OCI-LY7 (cell line): ENCODE data around the gene RAPGEF2. TPM values are rescaled to one million over a fixed set of nuclear protein-coding genes. Genes with fewer than 3 reads are reported as not detected.

Experiments
- BruUV-seq: library from RNA; stranded (reverse); fragments of 400-500 nt; replicated peaks from 2 replicates; lab custom pipeline; 2021; lab: Mats Ljungman, UMichigan
- CTCF ChIA-PET: fragments of 300-600 bp; sonication (Branson Sonifier 250); formaldehyde crosslinking; loops from one replicate; lab custom pipeline; 2022; ENCODE audit warnings: antibody characterized with exemption; ENCODE audit not compliant: unreplicated experiment; lab: Charles Lee
- POLR2A ChIA-PET: fragments of 300-600 bp; sonication (Branson Sonifier 250); formaldehyde crosslinking; loops from one replicate; lab custom pipeline; 2022; ENCODE audit warnings: antibody characterized with exemption; lab: Charles Lee
- DNase-seq: peaks from one replicate; pipeline ENCODE4 v3.0.0-alpha.2; 2015; ENCODE audit warnings: low spot score
- H2AFZ ChIP-seq: fragments of 200-600 bp; sonication (generic), shearing (Covaris generic); 2 replicates; pipeline ENCODE4 v1.6.1; 2014; ENCODE audit warnings: mild to moderate bottlenecking, antibody characterized with exemption, low read length, moderate library complexity
- H3K27ac ChIP-seq: fragments of 200-600 bp; sonication (generic); 2 replicates; pipeline ENCODE4 v1.5.1; 2014; ENCODE audit warnings: mixed run types, low read depth, mild to moderate bottlenecking, moderate library complexity, low read length, inconsistent platforms; ENCODE audit not compliant: poor library complexity, severe bottlenecking
- H3K36me3 ChIP-seq: fragments of 200-600 bp; sonication (generic); 2 replicates; pipeline ENCODE4 v1.6.1; 2014; ENCODE audit warnings: mild to moderate bottlenecking, antibody characterized with exemption, low read length, moderate library complexity, mixed read lengths; ENCODE audit not compliant: insufficient read depth
- H3K4me1 ChIP-seq: fragments of 200-600 bp; sonication (generic); 2 replicates; pipeline ENCODE4 v1.5.1; 2014; ENCODE audit warnings: mild to moderate bottlenecking, low read length; ENCODE audit not compliant: insufficient read depth, poor library complexity, severe bottlenecking
- H3K4me2 ChIP-seq: fragments of 200-600 bp; sonication (generic); 2 replicates; pipeline ENCODE4 v1.6.1; 2014; ENCODE audit warnings: mild to moderate bottlenecking, low read length
- H3K4me3 ChIP-seq: fragments of 200-600 bp; sonication (generic); 2 replicates; pipeline ENCODE4 v1.5.1; 2014; ENCODE audit warnings: mild to moderate bottlenecking, low read depth, low read length; ENCODE audit not compliant: poor library complexity, severe bottlenecking
- H3K79me2 ChIP-seq: fragments of 200-600 bp; sonication (generic); 2 replicates; pipeline ENCODE4 v1.6.1; 2016; ENCODE audit warnings: low read depth, mild to moderate bottlenecking, low read length, moderate library complexity, mixed read lengths; ENCODE audit not compliant: insufficient read depth
- H3K9me2 ChIP-seq: fragments of 200-600 bp; sonication (generic); 2 replicates; pipeline ENCODE4 v1.6.1; 2016; ENCODE audit warnings: mild to moderate bottlenecking, low read length, mixed read lengths; ENCODE audit not compliant: insufficient read depth
- H3K9me3 ChIP-seq: fragments of 200-600 bp; sonication (generic); 2 replicates; pipeline ENCODE4 v1.6.1; 2014; ENCODE audit warnings: mild to moderate bottlenecking, mixed run types, low read length, mixed read lengths
- H4K20me1 ChIP-seq: fragments of 200-600 bp; sonication (generic); 2 replicates; pipeline ENCODE4 v1.6.1; 2014; ENCODE audit warnings: mild to moderate bottlenecking, antibody characterized with exemption, low read length, moderate library complexity, mixed read lengths; ENCODE audit not compliant: insufficient read depth
- CTCF ChIP-seq: fragments of 200-600 bp; sonication (generic); conservative IDR thresholded peaks from 2 replicates; pipeline ENCODE4 v1.5.1; 2014; ENCODE audit warnings: mild to moderate bottlenecking, antibody characterized with exemption, low read length, moderate library complexity, mixed read lengths
- EZH2phosphoT487 ChIP-seq: fragments of 200-600 bp; sonication (generic); IDR thresholded peaks from 2 replicates; pipeline ENCODE4 v1.6.1; 2018; ENCODE audit warnings: low read depth, borderline replicate concordance, mild to moderate bottlenecking, mixed run types, antibody characterized with exemption, low read length, moderate library complexity, mixed read lengths
- intact Hi-C: fragments of 100-400 bp; cut with micrococcal nuclease; formaldehyde crosslinking; loops from one replicate; pipeline ENCODE4 v1.10.0; 2022; ENCODE audit not compliant: unreplicated experiment
- total RNA-seq, 2 experiments: library from RNA; depleted of rRNA in 1 of 2; stranded (reverse); fragments of >200 nt in 1 of 2; shearing (Covaris generic) in 1 of 2; gene quantifications; 2 replicates each; pipeline ENCODE4 v1.2.3, GENCODE V29; 2014 to 2022

RAPGEF2 gene
- total RNA-seq, 2 experiments from 2014 or later = 4.6 to 6.5 TPM

DNA sequence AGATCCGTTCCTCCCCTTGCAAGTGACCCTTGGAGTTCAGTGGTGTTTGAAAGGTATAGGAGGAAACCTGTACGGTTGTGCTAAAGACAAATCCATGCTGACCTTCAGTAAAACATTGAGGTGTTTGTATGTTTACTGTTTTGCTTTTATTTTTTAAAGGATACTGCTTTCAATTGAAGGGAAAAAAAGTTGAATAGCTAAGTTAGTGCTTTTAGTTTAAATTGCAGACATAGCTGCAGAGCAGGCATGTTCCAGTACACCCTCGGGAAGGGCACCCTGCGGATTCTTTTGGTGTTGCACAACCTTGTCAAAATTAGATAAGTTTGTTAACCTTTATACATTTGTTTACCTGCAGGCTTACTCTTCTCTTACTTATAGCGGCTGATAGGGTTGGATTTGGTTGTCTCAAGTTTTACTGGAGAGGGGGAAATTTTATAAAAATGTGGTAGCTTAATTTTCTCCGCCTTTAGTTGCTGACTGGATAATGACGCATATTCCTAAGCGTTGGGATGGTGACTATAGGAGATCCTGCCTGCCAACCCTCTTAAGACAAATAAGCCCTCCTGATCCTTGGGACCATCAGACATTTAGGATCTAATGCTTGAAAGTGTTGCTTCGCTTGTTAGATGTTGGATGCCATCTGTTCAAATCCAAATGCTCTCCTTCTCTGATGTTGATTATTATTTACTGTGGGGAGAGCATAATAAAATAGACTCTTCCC, 2.0 kb downstream of the RAPGEF2 start:
- ChIA-PET CTCF (no interaction called here), POLR2A (interaction anchor here (0.5 to 0.6 kb wide), 2 partner anchors 81 to 681 kb away, joined by 3 to 4 read pairs; no protein-coding TSS in a partner anchor)
- TF ChIP-seq CTCF (no peak), EZH2phosphoT487 (no peak)
- DNase-seq = peak; percentile 13
- intact Hi-C loops = loop anchor here (5.0 kb wide), 2 partner anchors 72 to 433 kb away; partner anchors contain the start of genes C4orf46 and ETFDH
- Histone ChIP-seq H3K79me2 (no peaks in the 10 kb centered on the region), H3K36me3 (no peaks in the 10 kb centered on the region), H2AFZ (0 out of 2 replicates have a peak overlapping the region, but pooled peaks have one; percentile 9), H3K4me3 (peak overlapping the region; percentile 83), H3K27ac (no peak overlapping the region), H3K9me2 (no peaks in the 10 kb centered on the region), H3K9me3 (no peaks in the 10 kb centered on the region), H4K20me1 (peaks cover 22% of the 10 kb centered on the region), H3K4me1 (peaks cover 21% of the 10 kb centered on the region), H3K4me2 (peak overlapping the region; percentile 55)
- no TSS peak for BruUV-seq

DNA sequence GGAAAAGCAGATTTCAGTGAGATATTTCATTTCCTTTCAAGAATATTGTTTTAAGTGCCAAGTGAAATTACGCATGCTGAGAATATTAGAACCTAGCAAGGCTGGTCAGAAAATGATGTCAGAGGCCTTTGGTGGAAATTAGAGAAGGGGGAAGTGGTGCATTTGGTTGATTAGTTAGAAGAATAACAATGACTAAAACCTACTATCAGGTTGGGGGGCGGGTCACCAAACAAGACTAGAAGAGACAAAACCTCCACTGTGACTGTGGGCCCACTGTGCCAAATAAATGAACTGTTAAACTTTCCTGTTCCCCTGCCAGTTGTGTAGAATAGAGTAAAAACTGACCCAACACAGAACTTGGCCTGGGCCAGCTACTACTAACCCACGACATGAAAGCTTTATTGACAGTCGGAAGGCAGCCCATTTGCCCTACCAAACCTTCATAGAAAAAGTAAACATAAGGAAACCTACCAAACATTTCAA, 2.9 kb downstream of the RAPGEF2 start:
- intact Hi-C loops = no loop called here
- Histone ChIP-seq H3K27ac (no peak overlapping the region), H2AFZ (no peak overlapping the region), H3K4me2 (no peak overlapping the region), H4K20me1 (peaks cover 22% of the 10 kb centered on the region), H3K36me3 (no peaks in the 10 kb centered on the region), H3K79me2 (no peaks in the 10 kb centered on the region), H3K4me1 (peaks cover 21% of the 10 kb centered on the region), H3K9me2 (no peaks in the 10 kb centered on the region), H3K4me3 (no peak overlapping the region), H3K9me3 (no peaks in the 10 kb centered on the region)
- POLR2A ChIA-PET = no interaction called here
- TF ChIP-seq CTCF (no peak), EZH2phosphoT487 (no peak)
- CTCF ChIA-PET = no interaction called here
- BruUV-seq = no TSS peak
- no peak for DNase-seq

DNA sequence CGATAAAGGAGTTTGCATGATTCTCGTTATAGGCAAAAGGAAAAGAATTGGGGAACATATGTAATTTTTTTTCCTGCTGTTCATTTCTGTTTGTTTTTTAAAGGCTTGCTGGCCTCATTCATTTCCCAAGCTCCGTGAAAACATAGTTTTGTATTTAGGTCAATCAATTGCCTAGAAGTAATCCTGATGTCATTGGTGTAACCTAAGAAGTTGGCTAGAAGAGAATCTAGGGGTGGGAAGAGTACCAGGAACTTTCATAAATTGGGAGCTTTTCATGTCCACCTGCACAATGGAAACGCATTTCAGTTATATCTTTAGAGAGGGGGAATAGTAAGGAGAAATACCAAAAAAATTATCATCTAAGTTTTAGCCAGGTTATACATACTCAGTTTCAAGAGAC, 3.8 kb downstream of the RAPGEF2 start:
- H3K27ac ChIP-seq = no peak overlapping the region
- peaks cover 14% of the 10 kb centered on the region for H3K4me1 ChIP-seq
- no peaks in the 10 kb centered on the region for H3K9me2 ChIP-seq
- peaks cover 22% of the 10 kb centered on the region for H4K20me1 ChIP-seq
- TF ChIP-seq EZH2phosphoT487 (no peak), CTCF (no peak)
- no peak overlapping the region for H3K4me2 ChIP-seq
- H3K36me3 ChIP-seq = no peaks in the 10 kb centered on the region
- intact Hi-C loops = no loop called here
- no peak overlapping the region for H2AFZ ChIP-seq
- no peak for DNase-seq
- H3K4me3 ChIP-seq = no peak overlapping the region
- TSS peak; percentile 44 for BruUV-seq
- ChIA-PET CTCF (no interaction called here), POLR2A (interaction anchor here (0.6 to 1.5 kb wide), 2 partner anchors 14 to 29 kb away, joined by 3 to 4 read pairs; no protein-coding TSS in a partner anchor)
- no peaks in the 10 kb centered on the region for H3K9me3 ChIP-seq
- H3K79me2 ChIP-seq = no peaks in the 10 kb centered on the region
